ENCODE data around the gene SURF4. TPM values are rescaled to one million over a fixed set of nuclear protein-coding genes. Genes with fewer than 3 reads are reported as not detected.
A peak's percentile ranks its signal among the peaks of the same experiment; 100 is the strongest.

Gene SURF4
- polyA plus RNA-seq, 2 donors, result 39.7 to 64.7 TPM

DNA sequence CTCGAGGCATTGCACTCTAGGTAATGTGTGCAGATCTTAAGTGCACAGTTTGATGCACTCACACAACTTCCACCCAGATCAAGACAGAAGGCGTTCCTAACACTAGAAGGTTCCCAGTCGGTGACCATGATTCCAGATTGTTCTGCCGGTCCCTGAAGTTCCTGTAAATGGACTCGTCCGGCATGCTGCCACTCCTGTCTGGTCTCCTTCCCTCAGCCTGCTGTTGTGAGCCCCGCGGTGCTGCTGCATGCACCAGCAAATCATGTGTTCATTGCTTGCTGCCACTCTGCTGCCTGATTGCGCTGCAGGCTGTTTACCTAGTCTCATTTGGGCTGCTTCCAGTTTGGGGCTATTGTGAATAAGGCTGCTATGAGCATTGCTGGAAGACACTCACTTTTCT lies 11.8 kb upstream of the SURF4 start:
- no peaks in the 10 kb centered on the region for H3K27me3 ChIP-seq (ENCODE audit: control insufficient read depth in 1 of 2, insufficient read depth in 2 of 2, low read length in 2 of 2)
- H3K4me1 ChIP-seq (ENCODE audit: control insufficient read depth in 2 of 2, insufficient read depth in 2 of 2, low read length in 1 of 2), result peaks cover 0 to 4% of the 10 kb centered on the region in 2 donors
- H3K27ac ChIP-seq (ENCODE audit: low read depth in 2 of 2, low read length in 1 of 2), result no peak overlapping the region
- no peak overlapping the region for H3K4me3 ChIP-seq (ENCODE audit: low read depth in 1 of 2, low read length in 2 of 2)
- 48 to 52% methylated on average over 9 of the region's 9 CpGs for WGBS, 2 donors
- peaks cover 0 to 3% of the 10 kb centered on the region in 2 donors for H3K9me3 ChIP-seq (ENCODE audit: control insufficient read depth in 2 of 2, insufficient read depth in 1 of 2, low read depth in 1 of 2, low read length in 1 of 2)
- no peaks in the 10 kb centered on the region for H3K36me3 ChIP-seq (ENCODE audit: control insufficient read depth in 2 of 2, insufficient read depth in 2 of 2, low read length in 1 of 2)

GRCh38 chr9:133386338-133386737 lies 10.5 kb upstream of the SURF4 start:
- WGBS, 2 donors, result 82 to 88% methylated on average over 13 of the region's 13 CpGs
- no peaks in the 10 kb centered on the region for H3K27me3 ChIP-seq (ENCODE audit: control insufficient read depth in 1 of 2, insufficient read depth in 2 of 2, low read length in 2 of 2)
- H3K9me3 ChIP-seq (ENCODE audit: control insufficient read depth in 2 of 2, insufficient read depth in 1 of 2, low read depth in 1 of 2, low read length in 1 of 2), result peaks cover 0 to 3% of the 10 kb centered on the region in 2 donors
- H3K4me1 ChIP-seq (ENCODE audit: control insufficient read depth in 2 of 2, insufficient read depth in 2 of 2, low read length in 1 of 2), result peaks cover 0 to 4% of the 10 kb centered on the region in 2 donors
- no peak overlapping the region for H3K4me3 ChIP-seq (ENCODE audit: low read depth in 1 of 2, low read length in 2 of 2)
- no peaks in the 10 kb centered on the region for H3K36me3 ChIP-seq (ENCODE audit: control insufficient read depth in 2 of 2, insufficient read depth in 2 of 2, low read length in 1 of 2)
- H3K27ac ChIP-seq (ENCODE audit: low read depth in 2 of 2, low read length in 1 of 2), result no peak overlapping the region

DNA sequence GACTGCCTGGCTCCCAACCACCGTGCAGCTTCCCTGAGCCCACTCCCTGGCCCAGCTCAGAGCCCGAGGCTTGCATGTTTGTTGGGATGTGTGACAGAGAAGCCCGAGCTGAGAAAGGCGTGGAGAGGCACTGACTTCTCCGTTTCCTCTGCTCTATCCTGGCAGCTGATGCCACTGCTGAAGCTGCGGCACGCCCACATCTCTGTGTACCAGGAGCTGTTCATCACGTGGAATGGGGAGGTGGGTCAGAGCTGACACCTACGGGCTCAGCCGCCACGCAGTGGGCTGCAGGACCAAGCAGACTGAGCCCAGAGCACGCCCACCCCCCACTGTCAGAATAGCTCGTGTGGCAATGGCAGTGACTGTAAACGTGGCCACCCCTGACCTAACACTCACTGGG lies 9.6 kb upstream of the SURF4 start:
- Histone ChIP-seq H3K27ac (ENCODE audit: low read depth in 2 of 2, low read length in 1 of 2) (no peak overlapping the region), H3K9me3 (ENCODE audit: control insufficient read depth in 2 of 2, insufficient read depth in 1 of 2, low read depth in 1 of 2, low read length in 1 of 2) (peaks cover 0 to 3% of the 10 kb centered on the region in 2 donors)
- WGBS, 2 donors, result 80% methylated on average over 14 of the region's 14 CpGs

GRCh38 chr9:133384736-133385321 lies 9.0 kb upstream of the SURF4 start:
- 88% methylated on average over 17 of the region's 17 CpGs for WGBS, 2 donors
- Histone ChIP-seq H3K4me1 (ENCODE audit: control insufficient read depth in 2 of 2, insufficient read depth in 2 of 2, low read length in 1 of 2) (peaks cover 0 to 4% of the 10 kb centered on the region in 2 donors), H3K9me3 (ENCODE audit: control insufficient read depth in 2 of 2, insufficient read depth in 1 of 2, low read depth in 1 of 2, low read length in 1 of 2) (peaks cover 0 to 3% of the 10 kb centered on the region in 2 donors), H3K27me3 (ENCODE audit: control insufficient read depth in 1 of 2, insufficient read depth in 2 of 2, low read length in 2 of 2) (no peaks in the 10 kb centered on the region), H3K36me3 (ENCODE audit: control insufficient read depth in 2 of 2, insufficient read depth in 2 of 2, low read length in 1 of 2) (no peaks in the 10 kb centered on the region), H3K4me3 (ENCODE audit: low read depth in 1 of 2, low read length in 2 of 2) (no peak overlapping the region), H3K27ac (ENCODE audit: low read depth in 2 of 2, low read length in 1 of 2) (no peak overlapping the region)

More for the DNA sequence above, 9.6 kb upstream of the SURF4 start:
- Histone ChIP-seq H3K36me3 (ENCODE audit: control insufficient read depth in 2 of 2, insufficient read depth in 2 of 2, low read length in 1 of 2) (no peaks in the 10 kb centered on the region), H3K27me3 (ENCODE audit: control insufficient read depth in 1 of 2, insufficient read depth in 2 of 2, low read length in 2 of 2) (no peaks in the 10 kb centered on the region), H3K4me1 (ENCODE audit: control insufficient read depth in 2 of 2, insufficient read depth in 2 of 2, low read length in 1 of 2) (peaks cover 0 to 4% of the 10 kb centered on the region in 2 donors), H3K4me3 (ENCODE audit: low read depth in 1 of 2, low read length in 2 of 2) (no peak overlapping the region)

GRCh38 chr9:133383438-133383837 lies 7.6 kb upstream of the SURF4 start:
- WGBS, 2 donors, result 86 to 93% methylated on average over 3 of the region's 3 CpGs
- Histone ChIP-seq H3K9me3 (ENCODE audit: control insufficient read depth in 2 of 2, insufficient read depth in 1 of 2, low read depth in 1 of 2, low read length in 1 of 2) (peaks cover 0 to 3% of the 10 kb centered on the region in 2 donors), H3K4me1 (ENCODE audit: control insufficient read depth in 2 of 2, insufficient read depth in 2 of 2, low read length in 1 of 2) (peaks cover under 1 to 12% of the 10 kb centered on the region in 2 donors), H3K36me3 (ENCODE audit: control insufficient read depth in 2 of 2, insufficient read depth in 2 of 2, low read length in 1 of 2) (no peaks in the 10 kb centered on the region), H3K27me3 (ENCODE audit: control insufficient read depth in 1 of 2, insufficient read depth in 2 of 2, low read length in 2 of 2) (no peaks in the 10 kb centered on the region), H3K27ac (ENCODE audit: low read depth in 2 of 2, low read length in 1 of 2) (no peak overlapping the region), H3K4me3 (ENCODE audit: low read depth in 1 of 2, low read length in 2 of 2) (no peak overlapping the region)

DNA sequence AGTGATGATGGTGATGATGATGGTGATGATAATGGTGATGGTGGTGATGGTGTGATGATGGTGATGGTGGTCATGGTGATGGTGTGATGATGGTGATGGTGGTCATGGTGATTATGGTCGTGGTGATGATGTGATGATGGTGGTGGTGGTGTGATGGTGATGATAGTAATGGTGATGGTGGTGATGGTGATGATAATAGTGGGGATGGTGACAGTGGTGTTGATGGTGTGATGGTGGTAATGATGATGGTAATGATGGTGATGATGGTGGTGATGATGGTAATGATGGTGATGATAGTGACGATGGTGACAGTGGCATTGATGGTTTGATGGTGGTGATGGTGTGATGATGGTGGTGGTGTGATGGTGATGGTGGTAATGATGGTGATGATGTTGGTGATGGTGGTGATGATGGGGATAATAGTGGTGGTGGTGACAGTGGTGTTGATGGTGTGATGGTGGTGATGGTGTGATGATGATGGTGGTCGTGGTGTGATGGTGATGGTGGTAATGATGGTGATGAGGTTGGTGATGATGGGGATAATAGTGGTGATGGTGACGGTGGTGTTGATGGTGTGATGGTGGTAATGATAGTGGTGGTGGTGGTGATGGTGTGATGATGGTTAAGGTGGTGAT lies 6.8 kb upstream of the SURF4 start:
- Histone ChIP-seq H3K4me3 (ENCODE audit: low read depth in 1 of 2, low read length in 2 of 2) (no peak overlapping the region), H3K27me3 (ENCODE audit: control insufficient read depth in 1 of 2, insufficient read depth in 2 of 2, low read length in 2 of 2) (no peaks in the 10 kb centered on the region), H3K27ac (ENCODE audit: low read depth in 2 of 2, low read length in 1 of 2) (no peak overlapping the region), H3K9me3 (ENCODE audit: control insufficient read depth in 2 of 2, insufficient read depth in 1 of 2, low read depth in 1 of 2, low read length in 1 of 2) (peaks cover 0 to 3% of the 10 kb centered on the region in 2 donors), H3K4me1 (ENCODE audit: control insufficient read depth in 2 of 2, insufficient read depth in 2 of 2, low read length in 1 of 2) (peaks cover 6 to 16% of the 10 kb centered on the region in 2 donors), H3K36me3 (ENCODE audit: control insufficient read depth in 2 of 2, insufficient read depth in 2 of 2, low read length in 1 of 2) (no peaks in the 10 kb centered on the region)
- 88 to 89% methylated on average over 4 of the region's 4 CpGs for WGBS, 2 donors

- no peak overlapping the region for H3K27ac ChIP-seq (ENCODE audit: low read depth in 2 of 2, low read length in 1 of 2)
- H3K36me3 ChIP-seq (ENCODE audit: control insufficient read depth in 2 of 2, insufficient read depth in 2 of 2, low read length in 1 of 2), result no peaks in the 10 kb centered on the region
- H3K4me1 ChIP-seq (ENCODE audit: control insufficient read depth in 2 of 2, insufficient read depth in 2 of 2, low read length in 1 of 2), result peaks cover 6 to 12% of the 10 kb centered on the region in 2 donors
- no peak overlapping the region for H3K4me3 ChIP-seq (ENCODE audit: low read depth in 1 of 2, low read length in 2 of 2)
- H3K27me3 ChIP-seq (ENCODE audit: control insufficient read depth in 1 of 2, insufficient read depth in 2 of 2, low read length in 2 of 2), result no peaks in the 10 kb centered on the region
- WGBS, 2 donors, result 85 to 88% methylated on average over 4 of the region's 4 CpGs
- peaks cover 0 to 3% of the 10 kb centered on the region in 2 donors for H3K9me3 ChIP-seq (ENCODE audit: control insufficient read depth in 2 of 2, insufficient read depth in 1 of 2, low read depth in 1 of 2, low read length in 1 of 2)
These were observed 4.9 kb upstream of the SURF4 start for GRCh38 chr9:133380734-133381133.

GRCh38 chr9:133379153-133380086 lies 3.6 kb upstream of the SURF4 start:
- Histone ChIP-seq H3K27ac (ENCODE audit: low read depth in 2 of 2, low read length in 1 of 2) (peak overlapping the region in 1 of 2 donors; percentile 69), H3K4me3 (ENCODE audit: low read depth in 1 of 2, low read length in 2 of 2) (no peak overlapping the region), H3K4me1 (ENCODE audit: control insufficient read depth in 2 of 2, insufficient read depth in 2 of 2, low read length in 1 of 2) (peaks cover 6 to 12% of the 10 kb centered on the region in 2 donors), H3K9me3 (ENCODE audit: control insufficient read depth in 2 of 2, insufficient read depth in 1 of 2, low read depth in 1 of 2, low read length in 1 of 2) (peaks cover 0 to 3% of the 10 kb centered on the region in 2 donors), H3K36me3 (ENCODE audit: control insufficient read depth in 2 of 2, insufficient read depth in 2 of 2, low read length in 1 of 2) (no peaks in the 10 kb centered on the region), H3K27me3 (ENCODE audit: control insufficient read depth in 1 of 2, insufficient read depth in 2 of 2, low read length in 2 of 2) (no peaks in the 10 kb centered on the region)
- 85 to 89% methylated on average over 14 of the region's 14 CpGs for WGBS, 2 donors

- Histone ChIP-seq H3K36me3 (ENCODE audit: control insufficient read depth in 2 of 2, insufficient read depth in 2 of 2, low read length in 1 of 2) (no peaks in the 10 kb centered on the region), H3K4me3 (ENCODE audit: low read depth in 1 of 2, low read length in 2 of 2) (no peak overlapping the region), H3K9me3 (ENCODE audit: control insufficient read depth in 2 of 2, insufficient read depth in 1 of 2, low read depth in 1 of 2, low read length in 1 of 2) (peaks cover 0 to 3% of the 10 kb centered on the region in 2 donors), H3K4me1 (ENCODE audit: control insufficient read depth in 2 of 2, insufficient read depth in 2 of 2, low read length in 1 of 2) (peaks cover 6 to 12% of the 10 kb centered on the region in 2 donors), H3K27ac (ENCODE audit: low read depth in 2 of 2, low read length in 1 of 2) (peak overlapping the region in 1 of 2 donors; percentile 69), H3K27me3 (ENCODE audit: control insufficient read depth in 1 of 2, insufficient read depth in 2 of 2, low read length in 2 of 2) (no peaks in the 10 kb centered on the region)
- 71 to 85% methylated on average over 1 of the region's 1 CpG for WGBS, 2 donors
These were observed 2.6 kb upstream of the SURF4 start for GRCh38 chr9:133378408-133378962.

All from esophagus (tissue), 2 donors.